Keratinocyte (primary cell): ENCODE results near the gene INKA2. TPM values are rescaled to one million over a fixed set of nuclear protein-coding genes. Genes with fewer than 3 reads are reported as not detected.

ENCODE experiments used
- DNase-seq: peaks from one replicate; pipeline ENCODE4 v3.0.0-alpha.2; 2011; ENCODE audit warnings: low read depth, missing footprints, low spot score
- FAIRE-seq: peaks from 2 replicates; lab custom pipeline; 2011; peaks lifted over from hg19 to GRCh38; lab: Jason Lieb, UNC
- H2AFZ ChIP-seq: 2 replicates; pipeline ENCODE4 v1.6.0; 2012; ENCODE audit warnings: low read length, control low read depth, inconsistent platforms; ENCODE audit not compliant: control insufficient read depth
- H3K27ac ChIP-seq: 2 replicates; pipeline ENCODE4 v1.5.1; 2011; ENCODE audit warnings: low read length; ENCODE audit not compliant: control insufficient read depth, insufficient read depth
- H3K27me3 ChIP-seq: 3 replicates; pipeline ENCODE4 v1.6.0; 2011; ENCODE audit warnings: low read length; ENCODE audit not compliant: control insufficient read depth, insufficient read depth; ENCODE audit errors: extremely low read depth
- H3K36me3 ChIP-seq, 2 experiments: 2 replicates in 1 of 2; 3 replicates in 1 of 2; pipeline ENCODE4 v1.5.1; 2011; ENCODE audit warnings: low read length in 2 of 2, mild to moderate bottlenecking in 1 of 2; ENCODE audit not compliant: control insufficient read depth in 2 of 2, insufficient read depth in 2 of 2; ENCODE audit errors: extremely low read depth in 1 of 2
- H3K4me1 ChIP-seq: 3 replicates; pipeline ENCODE4 v1.5.1; 2011; ENCODE audit warnings: low read length; ENCODE audit not compliant: control insufficient read depth, insufficient read depth; ENCODE audit errors: extremely low read depth
- H3K4me2 ChIP-seq: 3 replicates; pipeline ENCODE4 v1.6.0; 2011; ENCODE audit warnings: low read depth, low read length; ENCODE audit not compliant: control insufficient read depth, insufficient read depth; ENCODE audit errors: extremely low read depth
- H3K4me3 ChIP-seq, 3 experiments: fragments of 200-600 bp in 1 of 3; sonication (generic) in 1 of 3; 2 replicates in 2 of 3; 3 replicates in 1 of 3; pipeline ENCODE4 v1.5.1; 2011 to 2016; ENCODE audit warnings: low read length in 3 of 3, mild to moderate bottlenecking in 3 of 3, control low read depth in 2 of 3, inconsistent platforms in 1 of 3, low read depth in 1 of 3, mixed read lengths in 1 of 3, mixed run types in 1 of 3, moderate library complexity in 1 of 3; ENCODE audit not compliant: control insufficient read depth in 2 of 3, insufficient read depth in 2 of 3; ENCODE audit errors: extremely low read depth in 1 of 3
- H3K79me2 ChIP-seq: 2 replicates; pipeline ENCODE4 v1.6.0; 2012; ENCODE audit warnings: low read length; ENCODE audit not compliant: control insufficient read depth, insufficient read depth
- H3K9ac ChIP-seq: 3 replicates; pipeline ENCODE4 v1.6.0; 2011; ENCODE audit warnings: low read length; ENCODE audit not compliant: control insufficient read depth, insufficient read depth; ENCODE audit errors: extremely low read depth
- H3K9me1 ChIP-seq: 3 replicates; pipeline ENCODE4 v1.6.0; 2011; ENCODE audit warnings: low read length; ENCODE audit not compliant: control insufficient read depth, insufficient read depth; ENCODE audit errors: extremely low read depth
- H3K9me3 ChIP-seq: 2 replicates; pipeline ENCODE4 v1.5.1; 2012; ENCODE audit warnings: low read depth, low read length; ENCODE audit not compliant: control insufficient read depth
- H4K20me1 ChIP-seq: 3 replicates; pipeline ENCODE4 v1.6.0; 2011; ENCODE audit warnings: low read length; ENCODE audit not compliant: control insufficient read depth, insufficient read depth; ENCODE audit errors: extremely low read depth
- CTCF ChIP-seq, 3 experiments: IDR thresholded peaks in 1 of 3; conservative IDR thresholded peaks in 1 of 3; optimal IDR thresholded peaks in 1 of 3; 2 replicates in 2 of 3; 3 replicates in 1 of 3; pipeline versions ENCODE3 to v1.5.1; 2011; ENCODE audit warnings: low read length in 3 of 3, mild to moderate bottlenecking in 3 of 3, moderate library complexity in 2 of 3, control low read depth in 1 of 3, inconsistent platforms in 1 of 3; ENCODE audit not compliant: insufficient read depth in 2 of 3; ENCODE audit errors: extremely low read depth in 1 of 3
- EZH2 ChIP-seq: IDR thresholded peaks from one replicate; pipeline ENCODE4 v1.6.1; 2012; ENCODE audit warnings: inconsistent platforms, mild to moderate bottlenecking, low read length, moderate library complexity
- dilution Hi-C: fragments of 300-500 bp; cut with MboI; formaldehyde crosslinking; loops from one replicate; pipeline ENCODE4 v1.7.0; 2020; ENCODE audit warnings: low sequenced_read_pairs; ENCODE audit not compliant: extremely low pct_ligation_motif_present
- polyA plus RNA-seq, 5 experiments: library from polyadenylated mRNA; depleted of rRNA in 3 of 5; stranded (reverse) in 3 of 5; stranded (forward) in 1 of 5; unstranded in 1 of 5; fragments of >200 nt; gene quantifications; 1 replicate in 1 of 5; 2 replicates in 3 of 5; 3 replicates in 1 of 5; pipeline versions ENCODE4 v1.2.1 to v1.2.3, GENCODE V29; 2011 to 2012; ENCODE audit warnings: missing spikeins in 2 of 5, low read depth in 1 of 5, low replicate concordance in 1 of 5

Gene INKA2
- polyA plus RNA-seq, 1 donor (not counting 4 experiments of a cell fraction or from before 2014, with no cell fraction given), result 2.7 TPM

- no peak for DNase-seq
- no peak overlapping the region for H3K4me2 ChIP-seq
- peaks cover 0 to 1% of the 10 kb centered on the region in 2 experiments for H3K36me3 ChIP-seq
- H3K27ac ChIP-seq, result no peak overlapping the region
- H3K79me2 ChIP-seq, result no peaks in the 10 kb centered on the region
- no peaks in the 10 kb centered on the region for H4K20me1 ChIP-seq
- H3K4me1 ChIP-seq, result peaks cover 29% of the 10 kb centered on the region
- no peak for FAIRE-seq
- no peaks in the 10 kb centered on the region for H3K9me1 ChIP-seq
- no peak overlapping the region for H2AFZ ChIP-seq
- H3K4me3 ChIP-seq, result no peak overlapping the region
- no peaks in the 10 kb centered on the region for H3K27me3 ChIP-seq
- H3K9ac ChIP-seq, result no peak overlapping the region
- dilution Hi-C loops, result no loop called here
- TF ChIP-seq EZH2, result no peak
- no peak for TF ChIP-seq CTCF (optimal IDR thresholded peaks at IDR 0.05 in 1 of 3, IDR thresholded peaks at IDR 0.05 in 1 of 3, conservative IDR thresholded peaks at IDR 0.05 in 1 of 3; ENCODE audit: extremely low read depth in 1 of 3, insufficient read depth in 2 of 3, low read length in 3 of 3)
- H3K9me3 ChIP-seq, result no peaks in the 10 kb centered on the region
Observed at GRCh38 chr1:111720977-111721786, 18.0 kb downstream of the INKA2 start.

DNA sequence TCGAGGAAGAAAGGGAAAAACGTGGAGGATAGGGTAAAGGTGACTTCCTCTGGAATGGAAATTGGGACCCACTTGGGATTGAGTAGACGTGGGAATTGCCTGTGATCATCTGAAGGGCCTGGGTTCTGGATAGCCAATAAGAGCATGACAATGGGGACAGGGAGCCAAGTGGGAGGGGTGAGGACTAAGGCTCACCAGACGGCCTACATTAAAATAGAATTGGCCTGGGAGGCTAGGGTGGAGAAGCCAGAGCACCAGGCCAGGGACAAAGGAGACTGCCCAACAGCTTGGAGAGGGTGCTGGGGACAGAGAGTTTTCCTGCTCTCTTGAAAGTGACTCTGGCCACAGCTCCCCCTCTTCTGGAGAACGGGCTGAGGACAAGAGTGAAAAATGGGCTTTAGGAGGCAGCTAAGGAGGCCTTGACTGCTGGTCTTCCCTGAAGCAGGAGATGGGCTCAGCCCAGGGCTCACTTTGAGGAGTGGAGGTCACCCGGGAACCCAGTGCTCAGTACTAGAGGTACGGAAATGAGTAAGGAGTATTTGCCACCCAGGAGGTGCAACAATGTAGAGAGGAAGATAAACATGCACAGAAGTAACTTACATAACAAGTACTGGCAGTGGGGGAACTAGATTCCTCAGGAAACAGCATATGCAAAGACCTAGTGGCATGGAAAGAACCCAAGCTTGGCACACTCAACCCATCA lies 18.8 kb downstream of the INKA2 start:
- Histone ChIP-seq H4K20me1 (no peaks in the 10 kb centered on the region), H3K27me3 (no peaks in the 10 kb centered on the region), H3K4me2 (no peak overlapping the region), H3K4me3 (no peak overlapping the region), H3K9ac (no peak overlapping the region), H3K27ac (no peak overlapping the region), H3K36me3 (peaks cover 0 to 2% of the 10 kb centered on the region in 2 experiments), H3K4me1 (peaks cover 29% of the 10 kb centered on the region), H2AFZ (no peak overlapping the region), H3K9me1 (no peaks in the 10 kb centered on the region), H3K9me3 (no peaks in the 10 kb centered on the region), H3K79me2 (no peaks in the 10 kb centered on the region)
- TF ChIP-seq EZH2, result no peak
- TF ChIP-seq CTCF (optimal IDR thresholded peaks at IDR 0.05 in 1 of 3, IDR thresholded peaks at IDR 0.05 in 1 of 3, conservative IDR thresholded peaks at IDR 0.05 in 1 of 3; ENCODE audit: extremely low read depth in 1 of 3, insufficient read depth in 2 of 3, low read length in 3 of 3), result no peak
- no peak for FAIRE-seq
- no peak for DNase-seq
- dilution Hi-C loops, result no loop called here
